NT2/D1 (cell line): ENCODE results near the gene SBF2.

ENCODE experiments used
- DNase-seq: peaks from one replicate; pipeline ENCODE4 v3.0.0-alpha.2; 2011; ENCODE audit warnings: low read depth, low spot score
- H3K27me3 ChIP-seq: 2 replicates; pipeline ENCODE4 v1.6.0; 2011; ENCODE audit warnings: mild to moderate bottlenecking; ENCODE audit not compliant: insufficient read length, insufficient read depth
- H3K36me3 ChIP-seq: 2 replicates; pipeline ENCODE4 v1.6.1; 2011; ENCODE audit warnings: mild to moderate bottlenecking, low read length, mixed read lengths; ENCODE audit not compliant: insufficient read depth, insufficient read length
- H3K4me1 ChIP-seq: 2 replicates; pipeline ENCODE4 v1.5.1; 2011; ENCODE audit not compliant: insufficient read depth, insufficient read length
- H3K4me3 ChIP-seq: 2 replicates; pipeline ENCODE4 v1.5.1; 2011; ENCODE audit warnings: low read depth; ENCODE audit not compliant: insufficient read length
- H3K9ac ChIP-seq: 2 replicates; pipeline ENCODE4 v1.6.0; 2011; ENCODE audit warnings: low read depth; ENCODE audit not compliant: insufficient read length
- H3K9me3 ChIP-seq: 2 replicates; pipeline ENCODE4 v1.5.1; 2011; ENCODE audit warnings: mild to moderate bottlenecking, low read length; ENCODE audit not compliant: insufficient read depth
- SUZ12 ChIP-seq: IDR thresholded peaks from 2 replicates; pipeline ENCODE4 v1.6.1; 2011; ENCODE audit not compliant: insufficient read length, insufficient read depth; ENCODE audit errors: extremely low read depth
- YY1 ChIP-seq: IDR thresholded peaks from 2 replicates; pipeline ENCODE4 v1.6.1; 2011; ENCODE audit not compliant: insufficient read length, insufficient read depth
- ZNF274 ChIP-seq: IDR thresholded peaks from 2 replicates; pipeline ENCODE4 v1.6.1; 2011; ENCODE audit warnings: mild to moderate bottlenecking, low read depth, low read length

The SBF2 gene

DNA sequence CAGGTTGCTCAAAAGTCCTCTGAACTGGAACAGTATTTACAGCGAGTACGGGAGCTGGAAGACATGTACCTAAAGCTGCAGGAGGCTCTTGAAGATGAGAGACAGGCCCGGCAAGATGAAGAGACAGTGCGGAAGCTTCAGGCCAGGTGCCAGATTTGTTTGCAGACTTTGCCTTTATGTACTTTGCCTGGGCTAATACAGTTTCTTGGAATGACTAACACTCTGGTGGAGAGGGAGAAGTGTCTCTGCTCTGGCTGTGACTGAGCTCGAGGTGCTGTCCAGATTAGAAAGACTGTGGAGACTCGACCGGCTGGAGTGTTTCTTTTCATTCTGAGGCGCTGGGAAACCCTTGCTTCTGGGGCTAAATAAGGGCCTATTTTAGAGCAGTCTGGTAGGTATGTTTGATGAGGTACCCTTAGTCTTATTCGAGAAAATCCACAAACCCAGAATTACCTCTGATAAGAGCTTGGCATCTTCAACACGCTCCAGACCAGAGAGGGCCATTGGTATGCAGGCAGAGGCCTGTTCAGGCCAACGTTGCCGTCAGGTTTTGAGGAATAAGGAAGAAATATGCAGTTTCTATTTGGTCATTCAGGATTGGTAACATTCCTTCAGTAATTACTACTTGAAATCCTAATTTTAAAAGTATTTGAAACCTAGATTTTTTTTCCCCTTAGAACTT, 553.7 kb downstream of the SBF2 start:
- no peak for TF ChIP-seq ZNF274
- H3K9ac ChIP-seq = no peak overlapping the region
- peaks cover 71% of the 10 kb centered on the region for H3K36me3 ChIP-seq
- no peak for DNase-seq
- no peaks in the 10 kb centered on the region for H3K27me3 ChIP-seq
- no peak overlapping the region for H3K4me3 ChIP-seq
- no peaks in the 10 kb centered on the region for H3K4me1 ChIP-seq
- H3K9me3 ChIP-seq = 0 out of 2 replicates have a peak, but pooled peaks cover 4% of the 10 kb centered on the region

DNA sequence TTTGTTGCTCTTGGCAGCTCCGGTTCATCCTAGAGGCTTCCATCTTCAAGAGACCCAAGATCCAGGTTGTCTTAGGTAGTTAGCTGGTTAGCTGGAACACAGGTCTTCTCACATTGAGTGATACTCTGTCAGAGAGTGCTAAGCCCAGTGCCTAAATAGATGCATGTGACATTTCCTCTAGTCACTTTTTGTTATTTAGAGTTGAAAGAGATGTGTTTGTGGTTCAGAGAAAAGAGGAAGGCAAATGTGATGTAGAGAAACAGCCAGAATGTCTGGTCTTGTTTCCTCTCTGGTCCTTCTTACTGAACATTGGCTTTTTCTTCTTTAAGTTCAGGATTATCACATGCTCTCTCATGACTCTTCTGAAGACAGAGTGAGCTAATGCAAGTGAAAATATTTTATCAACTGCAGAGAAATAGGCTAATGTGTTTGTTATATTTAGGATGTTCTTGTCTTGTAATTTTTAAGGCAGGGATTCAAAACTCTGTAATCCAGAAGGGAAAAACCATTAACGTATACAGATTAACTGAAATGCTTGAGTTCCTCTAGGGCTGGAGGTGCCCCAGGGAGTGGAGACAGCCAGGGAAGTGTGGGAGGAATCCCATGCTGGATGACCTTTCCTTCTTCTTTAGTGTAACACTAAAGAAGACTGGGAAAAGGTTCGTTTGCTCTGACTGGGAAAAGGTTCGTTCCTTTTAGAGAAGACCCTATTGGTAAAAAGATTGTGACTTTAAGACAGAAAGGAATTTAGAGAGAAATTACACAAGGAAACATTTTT, 554.7 kb downstream of the SBF2 start:
- Histone ChIP-seq H3K9ac (no peak overlapping the region), H3K4me1 (no peaks in the 10 kb centered on the region), H3K4me3 (no peak overlapping the region), H3K9me3 (0 out of 2 replicates have a peak, but pooled peaks cover 4% of the 10 kb centered on the region), H3K27me3 (no peaks in the 10 kb centered on the region), H3K36me3 (peaks cover 74% of the 10 kb centered on the region)
- no peak for DNase-seq
- no peak for TF ChIP-seq YY1
- no peak for TF ChIP-seq SUZ12
- no peak for TF ChIP-seq ZNF274

- TF ChIP-seq ZNF274 = no peak
- TF ChIP-seq YY1 = no peak
- TF ChIP-seq SUZ12 = no peak
- peaks cover 77% of the 10 kb centered on the region for H3K36me3 ChIP-seq
- H3K27me3 ChIP-seq = no peaks in the 10 kb centered on the region
- no peaks in the 10 kb centered on the region for H3K4me1 ChIP-seq
- 0 out of 2 replicates have a peak, but pooled peaks cover 4% of the 10 kb centered on the region for H3K9me3 ChIP-seq
- DNase-seq = no peak
- H3K9ac ChIP-seq = no peak overlapping the region
- H3K4me3 ChIP-seq = no peak overlapping the region
Observed at GRCh38 chr11:9738707-9739106, 555.3 kb downstream of the SBF2 start.

DNA sequence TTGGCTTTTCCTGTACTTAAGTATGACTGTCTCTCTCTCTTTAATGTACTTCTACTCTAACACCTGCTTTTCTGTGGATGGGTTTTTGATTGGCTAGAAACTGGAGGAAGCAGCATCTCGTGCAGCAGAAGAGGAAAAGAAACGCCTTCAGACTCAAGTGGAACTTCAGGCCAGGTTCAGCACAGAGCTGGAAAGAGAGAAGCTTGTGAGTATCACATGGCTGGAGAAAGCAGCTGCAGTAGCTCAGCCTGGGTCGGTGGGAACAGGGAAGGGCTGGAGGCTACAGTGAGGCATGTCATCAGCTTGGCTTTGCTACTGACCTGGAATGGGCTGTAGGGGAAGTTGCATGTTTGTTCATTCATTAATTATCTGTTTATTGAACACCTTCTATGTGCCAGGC, 555.9 kb downstream of the SBF2 start:
- no peak for TF ChIP-seq SUZ12

GRCh38 chr11:9736365-9736764, 557.7 kb downstream of the SBF2 start:
- Histone ChIP-seq H3K36me3 (peaks cover 81% of the 10 kb centered on the region), H3K4me1 (no peaks in the 10 kb centered on the region)
- TF ChIP-seq ZNF274 = no peak
- no peak for TF ChIP-seq SUZ12
- TF ChIP-seq YY1 = no peak

More for the DNA sequence above, 555.9 kb downstream of the SBF2 start:
- Histone ChIP-seq H3K9ac (no peak overlapping the region), H3K27me3 (no peaks in the 10 kb centered on the region), H3K9me3 (0 out of 2 replicates have a peak, but pooled peaks cover 4% of the 10 kb centered on the region), H3K4me1 (no peaks in the 10 kb centered on the region), H3K4me3 (no peak overlapping the region), H3K36me3 (peaks cover 83% of the 10 kb centered on the region)
- no peak for DNase-seq

DNA sequence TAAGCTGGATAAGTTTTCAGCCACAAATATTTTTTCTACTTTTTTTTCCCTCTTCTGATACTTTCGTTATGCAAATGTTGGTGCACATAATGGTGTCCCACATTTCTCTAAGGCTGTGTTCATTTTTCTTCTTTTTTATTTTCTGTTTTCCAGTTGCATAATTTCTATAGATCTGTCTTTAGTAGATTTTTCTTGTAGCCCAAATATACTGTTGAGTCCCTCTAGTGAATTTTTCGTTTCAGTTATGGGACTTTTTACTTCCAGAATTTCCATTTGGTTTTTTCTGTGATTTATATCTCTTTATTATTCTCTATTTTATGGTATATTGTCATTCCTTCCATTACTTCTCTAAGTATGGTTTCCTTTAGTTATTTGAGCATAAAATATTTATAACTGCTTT, 558.1 kb downstream of the SBF2 start:
- DNase-seq = no peak
- no peaks in the 10 kb centered on the region for H3K27me3 ChIP-seq
- no peaks in the 10 kb centered on the region for H3K4me1 ChIP-seq
- no peak overlapping the region for H3K4me3 ChIP-seq
- no peak overlapping the region for H3K9ac ChIP-seq
- TF ChIP-seq SUZ12 = no peak
- TF ChIP-seq ZNF274 = no peak
- no peak for TF ChIP-seq YY1
- no peaks in the 10 kb centered on the region for H3K9me3 ChIP-seq
- H3K36me3 ChIP-seq = peaks cover 76% of the 10 kb centered on the region

More at GRCh38 chr11:9736365-9736764, 557.7 kb downstream of the SBF2 start:
- Histone ChIP-seq H3K9me3 (no peaks in the 10 kb centered on the region), H3K9ac (no peak overlapping the region), H3K27me3 (no peaks in the 10 kb centered on the region), H3K4me3 (no peak overlapping the region)
- no peak for DNase-seq

- DNase-seq = no peak
- Histone ChIP-seq H3K4me1 (no peaks in the 10 kb centered on the region), H3K27me3 (no peaks in the 10 kb centered on the region), H3K9ac (no peak overlapping the region), H3K4me3 (no peak overlapping the region), H3K9me3 (no peaks in the 10 kb centered on the region), H3K36me3 (peaks cover 73% of the 10 kb centered on the region)
- TF ChIP-seq SUZ12 (no peak), YY1 (no peak), ZNF274 (no peak)
Observed at GRCh38 chr11:9735236-9735635, 558.8 kb downstream of the SBF2 start.
